Measurements from ENCODE around the gene BCAS3.

Gene BCAS3

DNA sequence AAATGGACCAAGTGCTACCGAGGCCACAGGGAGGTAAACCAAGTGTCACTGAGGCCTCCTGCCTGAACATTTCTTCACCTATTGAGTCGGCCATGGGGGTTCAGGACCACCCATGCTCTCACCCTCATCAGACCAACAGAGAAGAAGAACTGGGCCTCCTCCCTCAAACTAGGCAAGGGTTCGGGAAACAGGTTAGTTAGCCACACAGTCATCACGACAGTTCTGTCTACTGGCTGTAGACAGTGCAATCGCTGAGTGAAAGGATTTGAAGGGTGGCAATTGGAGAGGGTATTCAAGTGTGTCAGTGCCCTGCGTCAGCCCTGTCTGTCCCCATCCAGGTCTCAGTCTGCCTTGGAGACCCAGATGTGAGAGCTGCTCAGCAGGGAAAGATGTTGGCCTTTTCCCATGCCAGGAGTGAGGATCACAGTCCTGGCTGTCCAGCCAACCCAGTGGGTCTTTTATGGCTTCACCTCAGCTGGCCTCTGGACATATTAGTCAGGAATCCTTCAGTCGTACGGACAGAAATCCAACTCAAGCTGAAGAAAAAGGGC lies 741.9 kb downstream of the BCAS3 start:
- DNase-seq (ENCODE audit: insufficient read length) (no peak), FAIRE-seq (no peak)
- TF ChIP-seq POLR2A (IDR thresholded peaks at IDR 0.05; ENCODE audit: low read depth, low read length) (no peak), POLR2AphosphoS5 (IDR thresholded peaks at IDR 0.05; ENCODE audit: low read depth, low read length) (no peak), TAF1 (IDR thresholded peaks at IDR 0.05; ENCODE audit: borderline replicate concordance, low read depth, low read length) (no peak)

DNA sequence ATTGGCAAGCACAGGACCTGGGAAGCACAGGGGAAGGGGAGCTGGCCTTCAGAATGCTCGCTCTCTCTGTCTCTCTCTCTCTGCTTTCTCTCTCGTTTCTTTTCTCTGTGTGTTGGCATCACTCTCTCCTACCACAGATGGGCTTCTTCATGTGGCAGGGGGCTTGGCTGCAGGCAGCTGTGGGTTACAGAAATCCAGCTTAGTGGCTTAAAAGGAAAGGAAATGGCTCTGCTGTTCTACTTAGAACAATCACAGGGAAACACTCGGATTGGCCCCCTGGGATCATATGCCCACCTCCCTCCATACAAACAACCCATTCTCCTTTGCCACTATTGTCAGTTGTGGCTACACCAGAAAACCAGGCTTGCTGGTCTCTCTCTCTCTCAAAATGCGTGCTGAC lies 742.4 kb downstream of the BCAS3 start:
- FAIRE-seq = no peak
- TF ChIP-seq TAF1 (IDR thresholded peaks at IDR 0.05; ENCODE audit: borderline replicate concordance, low read depth, low read length) = no peak
- no peak for TF ChIP-seq POLR2A (IDR thresholded peaks at IDR 0.05; ENCODE audit: low read depth, low read length)
- TF ChIP-seq POLR2AphosphoS5 (IDR thresholded peaks at IDR 0.05; ENCODE audit: low read depth, low read length) = no peak

GRCh38 chr17:61420745-61421398 lies 743.2 kb downstream of the BCAS3 start:
- DNase-seq (ENCODE audit: insufficient read length) (no peak), FAIRE-seq (no peak)
- no peak for TF ChIP-seq POLR2AphosphoS5 (IDR thresholded peaks at IDR 0.05; ENCODE audit: low read depth, low read length)
- TF ChIP-seq POLR2A (IDR thresholded peaks at IDR 0.05; ENCODE audit: low read depth, low read length) = no peak
- no peak for TF ChIP-seq TAF1 (IDR thresholded peaks at IDR 0.05; ENCODE audit: borderline replicate concordance, low read depth, low read length)

More for the DNA sequence above, 742.4 kb downstream of the BCAS3 start:
- no peak for DNase-seq (ENCODE audit: insufficient read length)

DNA sequence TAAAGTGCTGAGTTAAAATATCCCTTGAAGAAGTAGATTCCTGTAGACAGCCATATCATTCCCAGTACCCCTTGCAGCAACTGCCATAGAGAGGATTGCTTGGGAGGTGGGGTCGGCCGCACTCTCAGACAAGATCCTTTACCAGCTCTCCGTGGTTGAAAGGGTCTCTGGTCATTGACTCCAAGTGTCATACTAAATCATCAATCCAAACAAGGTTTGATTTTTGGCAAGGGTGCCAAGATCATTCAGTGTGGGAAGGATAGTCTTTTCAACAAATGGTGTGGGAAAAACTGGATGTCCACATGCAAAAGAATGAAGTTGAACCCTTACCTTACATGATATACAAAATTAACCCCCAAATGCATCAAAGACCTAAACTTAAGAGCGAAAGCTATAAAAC lies 743.8 kb downstream of the BCAS3 start:
- no peak for FAIRE-seq
- DNase-seq (ENCODE audit: insufficient read length) = no peak
- TF ChIP-seq TAF1 (IDR thresholded peaks at IDR 0.05; ENCODE audit: borderline replicate concordance, low read depth, low read length) (no peak), POLR2AphosphoS5 (IDR thresholded peaks at IDR 0.05; ENCODE audit: low read depth, low read length) (no peak), POLR2A (IDR thresholded peaks at IDR 0.05; ENCODE audit: low read depth, low read length) (no peak)

- TF ChIP-seq POLR2A (IDR thresholded peaks at IDR 0.05; ENCODE audit: low read depth, low read length) (no peak), POLR2AphosphoS5 (IDR thresholded peaks at IDR 0.05; ENCODE audit: low read depth, low read length) (no peak), TAF1 (IDR thresholded peaks at IDR 0.05; ENCODE audit: borderline replicate concordance, low read depth, low read length) (no peak)
- no peak for DNase-seq (ENCODE audit: insufficient read length)
- no peak for FAIRE-seq
Observed at GRCh38 chr17:61422116-61422799, 744.6 kb downstream of the BCAS3 start.

DNA sequence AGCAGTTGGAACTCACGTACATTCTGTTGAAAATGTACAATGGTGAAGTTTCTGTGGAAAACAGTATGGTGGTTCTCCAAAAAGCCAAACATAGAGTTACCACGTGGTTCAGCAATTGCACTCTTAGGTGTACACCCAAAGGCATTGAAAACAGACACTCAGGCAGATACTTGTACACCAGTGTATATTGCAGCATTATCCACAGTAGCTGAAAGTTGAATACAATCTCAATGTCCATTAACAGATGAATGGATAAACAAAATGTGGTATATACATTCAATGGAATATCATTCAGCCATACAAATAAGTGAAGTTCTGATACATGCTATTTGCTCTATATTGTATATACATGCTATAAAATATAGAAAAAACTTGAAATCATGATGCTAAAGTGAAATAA lies 745.2 kb downstream of the BCAS3 start:
- DNase-seq (ENCODE audit: insufficient read length) (no peak), FAIRE-seq (no peak)
- TF ChIP-seq TAF1 (IDR thresholded peaks at IDR 0.05; ENCODE audit: borderline replicate concordance, low read depth, low read length) = no peak
- no peak for TF ChIP-seq POLR2A (IDR thresholded peaks at IDR 0.05; ENCODE audit: low read depth, low read length)
- no peak for TF ChIP-seq POLR2AphosphoS5 (IDR thresholded peaks at IDR 0.05; ENCODE audit: low read depth, low read length)

GRCh38 chr17:61423967-61424649 lies 746.5 kb downstream of the BCAS3 start:
- FAIRE-seq = no peak
- DNase-seq (ENCODE audit: insufficient read length) = no peak
- TF ChIP-seq POLR2AphosphoS5 (IDR thresholded peaks at IDR 0.05; ENCODE audit: low read depth, low read length) (no peak), POLR2A (IDR thresholded peaks at IDR 0.05; ENCODE audit: low read depth, low read length) (no peak), TAF1 (IDR thresholded peaks at IDR 0.05; ENCODE audit: borderline replicate concordance, low read depth, low read length) (no peak)

- FAIRE-seq (no peak), DNase-seq (ENCODE audit: insufficient read length) (no peak)
- TF ChIP-seq TAF1 (IDR thresholded peaks at IDR 0.05; ENCODE audit: borderline replicate concordance, low read depth, low read length) (no peak), POLR2A (IDR thresholded peaks at IDR 0.05; ENCODE audit: low read depth, low read length) (no peak), POLR2AphosphoS5 (IDR thresholded peaks at IDR 0.05; ENCODE audit: low read depth, low read length) (no peak)
Observed at GRCh38 chr17:61425682-61426481, 748.2 kb downstream of the BCAS3 start.

DNA sequence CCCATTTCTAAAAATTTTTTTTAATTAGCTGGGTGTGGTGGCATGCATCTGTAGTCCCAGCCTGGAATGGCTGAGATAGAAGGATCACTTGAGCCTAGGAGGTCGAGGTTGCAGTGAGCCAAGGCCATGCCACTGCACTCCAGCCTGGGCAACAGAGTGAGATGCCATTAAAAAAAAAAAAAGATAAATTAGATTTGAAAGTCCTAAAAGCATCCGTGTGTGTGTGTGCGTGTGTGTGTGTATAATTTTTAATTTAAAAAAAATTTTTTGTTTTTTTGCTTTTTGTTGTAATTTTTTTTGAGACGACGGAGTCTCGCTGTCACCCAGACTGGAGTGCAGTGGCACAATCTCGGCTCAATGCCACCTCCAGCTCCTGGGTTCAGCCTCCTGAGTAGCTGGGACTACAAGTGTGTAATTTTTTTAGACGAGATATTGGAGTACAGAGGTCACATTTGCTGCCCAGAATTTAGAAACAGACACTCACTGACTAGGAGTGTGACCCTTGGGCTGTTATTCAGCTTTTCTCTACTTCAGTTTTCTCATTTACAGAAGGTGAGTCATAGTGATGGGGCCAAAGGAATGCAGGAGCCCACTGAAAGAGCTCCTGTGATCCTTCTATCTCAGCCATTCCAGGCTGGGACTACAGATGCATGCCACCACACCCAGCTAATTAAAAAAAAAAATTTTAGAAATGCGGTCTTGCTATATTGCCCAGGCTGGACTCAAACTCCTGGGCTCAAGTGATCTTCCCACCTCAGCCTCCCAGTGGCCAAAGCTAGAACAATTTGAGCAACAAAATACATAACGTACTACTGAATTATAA lies 749.0 kb downstream of the BCAS3 start:
- FAIRE-seq (no peak), DNase-seq (ENCODE audit: insufficient read length) (no peak)
- TF ChIP-seq POLR2AphosphoS5 (IDR thresholded peaks at IDR 0.05; ENCODE audit: low read depth, low read length) (no peak), TAF1 (IDR thresholded peaks at IDR 0.05; ENCODE audit: borderline replicate concordance, low read depth, low read length) (no peak), POLR2A (IDR thresholded peaks at IDR 0.05; ENCODE audit: low read depth, low read length) (no peak)

GRCh38 chr17:61427567-61427966 lies 749.9 kb downstream of the BCAS3 start:
- FAIRE-seq (no peak), DNase-seq (ENCODE audit: insufficient read length) (no peak)
- TF ChIP-seq POLR2A (IDR thresholded peaks at IDR 0.05; ENCODE audit: low read depth, low read length) (no peak), TAF1 (IDR thresholded peaks at IDR 0.05; ENCODE audit: borderline replicate concordance, low read depth, low read length) (no peak), POLR2AphosphoS5 (IDR thresholded peaks at IDR 0.05; ENCODE audit: low read depth, low read length) (no peak)
